Pancreas (tissue), 10 donors: ENCODE results near the gene CAPN12. TPM values are rescaled to one million over a fixed set of nuclear protein-coding genes. Genes with fewer than 3 reads are reported as not detected.

Source experiments
- ATAC-seq, 4 donors: fragments of 200-7000 bp; cut with Tn5 transposase; one replicate each; pipeline versions ENCODE4 v1.8.0 to v1.9.1; 2020; ENCODE audit warnings: mild to moderate bottlenecking in 4 of 4, moderate library complexity in 4 of 4
- DNase-seq, 6 donors: peaks; one replicate each; pipeline ENCODE4 v3.0.0-alpha.2; 2020
- FAIRE-seq: peaks from 2 replicates; lab custom pipeline; 2012; peaks lifted over from hg19 to GRCh38; lab: Jason Lieb, UNC
- H3K27ac ChIP-seq, 4 donors: fragments of 200-600 bp; sonication (generic); 1 replicate in 3 of 4; 2 replicates in 1 of 4; pipeline versions ENCODE4 v1.5.0 to v1.8.0; 2020
- H3K27me3 ChIP-seq, 4 donors: fragments of 200-600 bp; one replicate each; pipeline ENCODE4 v1.8.0; 2021
- H3K36me3 ChIP-seq, 3 donors: fragments of 200-600 bp; sonication (generic) in 1 of 3; one replicate each; pipeline versions ENCODE4 v1.5.0 to v1.8.0; 2020 to 2021
- H3K4me1 ChIP-seq, 3 donors: fragments of 200-600 bp; one replicate each; pipeline ENCODE4 v1.8.0; 2021
- H3K4me3 ChIP-seq, 4 donors: fragments of 200-600 bp; sonication (generic) in 2 of 4; one replicate each; pipeline versions ENCODE4 v1.5.0 to v1.8.0; 2020 to 2021
- H3K9me3 ChIP-seq, 4 donors: fragments of 200-600 bp; one replicate each; pipeline ENCODE4 v1.8.0; 2021
- WGBS, 2 donors: extraction: QIAGEN DNeasy Blood & Tissue Kit; methylation state at CpG; one replicate each; pipeline ENCODE4 v1.1.7; 2013; 5-methylcytosine and 5-hydroxymethylcytosine counted together
- intact Hi-C, 3 donors: fragments of 100-400 bp; cut with DNase I; formaldehyde crosslinking; loops; one replicate each; pipeline versions ENCODE4 v1.11.1 to v1.14.2; 2022
- polyA plus RNA-seq, 2 donors: library from polyadenylated mRNA; stranded (reverse); fragments of 200-250 nt; gene quantifications; one replicate each; pipeline ENCODE4 v1.2.3, GENCODE V29; 2013
- total RNA-seq, 6 donors: library from RNA; stranded (reverse); fragmentation: NEBNext Ultra II Directional in 4 of 6; extraction: Animal tissue kit (Norgen Biotek cat#: 25700) in 4 of 6; gene quantifications; one replicate each; pipeline versions ENCODE4 v1.2.1 to v1.2.4, GENCODE V29; 2021 to 2023
- TF ChIP-seq, protein P1 (sequence below), 4 donors: fragments of 200-600 bp; sonication (generic) in 3 of 4; IDR thresholded peaks; one replicate each; pipeline versions ENCODE4 v1.5.0 to v1.8.0; 2021; ENCODE audit warnings: antibody characterized with exemption in 4 of 4
- donor health status: healthy with polysubstance abuse.
- donor health status: DM: no; HTN: no; CAD: no; lungs with moderate emphysema.
- donor health status: DM: no; HTN: no; CAD: no.
- donor health status: control.
- donor health status: control.
- donor health status: Bipolar disorder and iron deficiency.
- donor health status: DM: yes; HTN: yes; CAD: no.
- donor health status: DM: no; HTN: no; CAD: no.
- donor health status: DM: no; HTN: no; CAD: no.
- donor health status: DM: yes; HTN: yes; CAD: no.

The CAPN12 gene
- total and polyA plus RNA-seq, 8 donors, result 2.3 to 46.3 (median 8.0) TPM

DNA sequence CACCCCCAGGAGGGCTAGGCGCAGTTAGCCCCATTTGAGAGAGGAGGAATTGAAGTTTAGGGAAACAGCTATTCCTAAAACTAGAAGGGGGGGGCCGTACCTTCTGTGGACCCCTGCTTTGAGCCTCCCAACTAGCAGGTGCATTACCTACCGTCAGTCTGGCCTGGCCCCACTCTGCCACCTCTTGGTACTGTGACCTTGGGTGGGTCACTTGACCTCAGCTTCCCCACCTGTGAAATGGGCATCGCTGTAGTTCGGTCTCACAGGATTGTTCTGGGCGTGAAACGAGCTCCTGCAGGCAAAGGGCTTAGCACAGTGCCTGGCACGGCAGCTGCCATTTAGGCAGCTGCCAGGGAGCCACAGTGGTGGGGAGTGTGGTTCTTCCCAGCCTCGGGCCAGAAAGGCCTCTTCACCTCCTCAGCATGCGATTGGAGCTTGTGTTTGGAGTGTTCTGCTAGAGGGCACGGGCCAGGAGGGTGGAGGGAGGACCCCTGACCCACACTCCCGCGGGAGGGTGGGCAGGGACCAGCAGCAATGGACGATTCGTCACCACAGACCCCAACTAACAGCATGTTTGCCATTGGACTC, 32.0 kb downstream of the CAPN12 start:
- 86 to 87% methylated on average over 15 of the region's 15 CpGs for WGBS, 2 donors
- FAIRE-seq (no peak), DNase-seq (no peak), ATAC-seq (no peak)
- Histone ChIP-seq H3K36me3 (peaks cover 10 to 56% (median 31%) of the 10 kb centered on the region in 3 donors), H3K4me1 (peaks cover 24 to 34% (median 31%) of the 10 kb centered on the region in 3 donors), H3K27ac (peak overlapping the region in 2 of 4 donors; percentile 11 to 22), H3K9me3 (no peaks in the 10 kb centered on the region), H3K4me3 (no peak overlapping the region), H3K27me3 (no peaks in the 10 kb centered on the region)
- TF ChIP-seq, protein P1, sequence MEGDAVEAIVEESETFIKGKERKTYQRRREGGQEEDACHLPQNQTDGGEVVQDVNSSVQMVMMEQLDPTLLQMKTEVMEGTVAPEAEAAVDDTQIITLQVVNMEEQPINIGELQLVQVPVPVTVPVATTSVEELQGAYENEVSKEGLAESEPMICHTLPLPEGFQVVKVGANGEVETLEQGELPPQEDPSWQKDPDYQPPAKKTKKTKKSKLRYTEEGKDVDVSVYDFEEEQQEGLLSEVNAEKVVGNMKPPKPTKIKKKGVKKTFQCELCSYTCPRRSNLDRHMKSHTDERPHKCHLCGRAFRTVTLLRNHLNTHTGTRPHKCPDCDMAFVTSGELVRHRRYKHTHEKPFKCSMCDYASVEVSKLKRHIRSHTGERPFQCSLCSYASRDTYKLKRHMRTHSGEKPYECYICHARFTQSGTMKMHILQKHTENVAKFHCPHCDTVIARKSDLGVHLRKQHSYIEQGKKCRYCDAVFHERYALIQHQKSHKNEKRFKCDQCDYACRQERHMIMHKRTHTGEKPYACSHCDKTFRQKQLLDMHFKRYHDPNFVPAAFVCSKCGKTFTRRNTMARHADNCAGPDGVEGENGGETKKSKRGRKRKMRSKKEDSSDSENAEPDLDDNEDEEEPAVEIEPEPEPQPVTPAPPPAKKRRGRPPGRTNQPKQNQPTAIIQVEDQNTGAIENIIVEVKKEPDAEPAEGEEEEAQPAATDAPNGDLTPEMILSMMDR (IDR thresholded peaks at IDR 0.05), result no peak
- intact Hi-C loops, result loop anchor here in 1 of 3 donors (10.0 kb wide), 1 partner anchor 47 kb away; no protein-coding TSS in a partner anchor

DNA sequence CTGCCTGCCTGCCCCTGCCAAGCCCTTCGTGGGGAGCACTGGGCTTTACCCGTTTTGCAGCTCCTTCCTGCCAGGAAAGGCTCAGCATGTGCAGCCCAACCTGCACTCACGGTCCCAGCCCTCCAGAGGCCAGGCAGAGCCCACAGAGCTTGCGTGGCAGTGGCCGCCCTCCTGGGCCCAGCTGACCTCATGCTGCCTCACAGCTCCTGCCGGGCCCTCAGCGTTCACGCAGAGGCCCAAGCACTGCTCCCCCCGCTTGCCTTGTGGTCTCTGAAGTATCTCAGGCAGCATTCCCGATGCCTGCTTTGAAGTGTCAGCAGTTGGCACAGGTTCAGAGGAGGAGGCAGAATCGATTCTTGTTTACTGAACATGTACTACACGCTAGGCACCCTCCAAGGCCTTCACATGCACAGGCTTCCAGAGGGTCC, 32.5 kb downstream of the CAPN12 start:
- DNase-seq (no peak), ATAC-seq (peak in 3 of 4 donors; percentile 2 to 19 (median 11)), FAIRE-seq (no peak)
- peak overlapping the region in 3 of 4 donors; percentile 1 to 11 (median 11) for H3K27ac ChIP-seq
- intact Hi-C loops, result loop anchor here in 1 of 3 donors (10.0 kb wide), 1 partner anchor 47 kb away; no protein-coding TSS in a partner anchor
- 31% methylated on average over 12 of the region's 12 CpGs for WGBS, 2 donors
- H3K27me3 ChIP-seq, result no peaks in the 10 kb centered on the region
- TF ChIP-seq, protein P1 (IDR thresholded peaks at IDR 0.05), result no peak
- H3K4me3 ChIP-seq, result no peak overlapping the region
- no peaks in the 10 kb centered on the region for H3K9me3 ChIP-seq
- peaks cover 24 to 40% (median 31%) of the 10 kb centered on the region in 3 donors for H3K4me1 ChIP-seq
- H3K36me3 ChIP-seq, result peaks cover 10 to 56% (median 35%) of the 10 kb centered on the region in 3 donors

DNA sequence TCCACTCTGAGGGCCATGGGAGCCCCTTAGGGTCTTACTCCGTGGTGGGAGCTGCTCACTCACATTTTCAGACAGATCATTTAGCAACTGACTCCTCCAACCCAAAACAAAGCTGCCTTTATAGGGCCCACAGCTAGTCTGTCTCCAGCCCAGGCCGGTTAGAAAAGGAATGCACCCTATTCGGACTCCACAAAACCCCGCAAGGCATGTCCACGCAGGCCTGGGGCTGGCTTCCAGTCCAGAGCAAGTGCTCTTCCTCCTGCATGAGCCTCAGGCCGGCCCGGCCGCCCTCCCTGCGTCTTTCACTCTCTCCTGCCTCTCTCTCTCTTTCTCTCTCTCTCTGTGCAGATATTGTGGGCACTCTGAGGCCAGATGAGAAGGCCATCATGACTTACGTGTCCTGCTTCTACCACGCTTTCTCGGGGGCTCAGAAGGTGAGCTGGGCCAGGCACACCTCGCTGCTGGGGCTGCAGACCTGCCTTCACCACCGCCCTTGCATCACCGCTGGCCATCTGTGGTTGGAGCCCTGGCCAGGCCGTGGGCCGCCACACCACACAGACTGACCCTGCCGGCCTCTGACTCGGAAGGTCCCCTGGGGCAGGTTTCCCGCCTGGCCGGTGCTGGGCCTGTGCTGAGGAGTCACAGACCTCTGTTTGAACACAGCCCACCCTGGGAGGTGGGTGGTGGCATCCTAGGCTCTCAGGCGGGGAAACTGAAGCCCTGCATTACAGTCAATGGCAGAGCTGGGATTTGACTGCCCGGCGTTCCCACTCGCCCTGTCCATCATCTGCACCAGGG, 33.1 kb downstream of the CAPN12 start:
- FAIRE-seq, result no peak
- intact Hi-C loops, result loop anchor here in 1 of 3 donors (10.0 kb wide), 1 partner anchor 46 kb away; no protein-coding TSS in a partner anchor
- peaks cover 14 to 52% (median 35%) of the 10 kb centered on the region in 3 donors for H3K36me3 ChIP-seq
- no peak overlapping the region for H3K4me3 ChIP-seq
- peak in 1 of 4 donors; percentile 1 for ATAC-seq
- TF ChIP-seq, protein P1 (IDR thresholded peaks at IDR 0.05), result no peak
- H3K4me1 ChIP-seq, result peaks cover 24 to 42% (median 31%) of the 10 kb centered on the region in 3 donors
- WGBS, 2 donors, result 82 to 85% methylated on average over 25 of the region's 25 CpGs
- no peaks in the 10 kb centered on the region for H3K9me3 ChIP-seq
- H3K27ac ChIP-seq, result peak overlapping the region in 2 of 4 donors; percentile 1 to 11
- H3K27me3 ChIP-seq, result no peaks in the 10 kb centered on the region
- DNase-seq, result no peak

DNA sequence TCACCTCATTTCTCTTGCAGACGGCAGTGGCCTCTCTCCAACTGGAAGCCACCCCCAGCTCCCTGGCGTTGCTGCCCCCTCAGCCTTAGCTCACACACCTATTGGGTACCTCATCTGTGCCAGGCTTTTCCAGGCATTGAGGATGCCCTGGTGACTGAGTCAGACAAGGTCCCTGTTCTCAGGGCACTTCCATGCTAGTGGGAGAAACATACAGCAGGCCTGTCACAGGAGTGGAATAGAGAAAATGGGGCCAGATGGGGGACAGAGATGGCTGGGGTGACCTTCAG, 33.9 kb downstream of the CAPN12 start:
- TF ChIP-seq, protein P1 (IDR thresholded peaks at IDR 0.05), result no peak
- 81 to 83% methylated on average over 2 of the region's 2 CpGs for WGBS, 2 donors

More for the DNA sequence above, 33.9 kb downstream of the CAPN12 start:
- Histone ChIP-seq H3K36me3 (peaks cover 14 to 54% (median 40%) of the 10 kb centered on the region in 3 donors), H3K27ac (peak overlapping the region in 2 of 4 donors; percentile 16 to 33), H3K27me3 (no peaks in the 10 kb centered on the region), H3K9me3 (no peaks in the 10 kb centered on the region), H3K4me1 (peaks cover 23 to 42% (median 31%) of the 10 kb centered on the region in 3 donors), H3K4me3 (no peak overlapping the region)
- no peak for DNase-seq
- intact Hi-C loops, result loop anchor here in 1 of 3 donors (10.0 kb wide), 1 partner anchor 46 kb away; no protein-coding TSS in a partner anchor
- no peak for ATAC-seq
- no peak for FAIRE-seq
